Skeletal muscle tissue (tissue), 4 donors: ENCODE data around the gene AZGP1. TPM values are rescaled to one million over a fixed set of nuclear protein-coding genes. Genes with fewer than 3 reads are reported as not detected.
"Not testable (repeated sequence)": the region's sequence is repeated elsewhere in the genome, so short reads cannot be mapped to it uniquely, and the experiment has no call there.

Experiments used
- H3K27ac ChIP-seq: one replicate; pipeline ENCODE4 v1.7.0; 2013; ENCODE audit warnings: mild to moderate bottlenecking, low read depth, low read length, inconsistent platforms
- H3K27me3 ChIP-seq, 3 donors: one replicate each; pipeline ENCODE4 v1.7.0; 2013; ENCODE audit warnings: low read length in 3 of 3; ENCODE audit not compliant: control insufficient read depth in 3 of 3, insufficient read depth in 3 of 3
- H3K36me3 ChIP-seq, 3 donors: one replicate each; pipeline ENCODE4 v1.7.0; 2013; ENCODE audit warnings: low read length in 3 of 3; ENCODE audit not compliant: control insufficient read depth in 3 of 3, insufficient read depth in 3 of 3
- H3K4me1 ChIP-seq, 3 donors: one replicate each; pipeline ENCODE4 v1.7.0; 2013; ENCODE audit warnings: low read length in 3 of 3, mild to moderate bottlenecking in 3 of 3; ENCODE audit not compliant: control insufficient read depth in 3 of 3, insufficient read depth in 3 of 3
- H3K4me3 ChIP-seq, 3 donors: one replicate each; pipeline ENCODE4 v1.7.0; 2013; ENCODE audit warnings: low read length in 3 of 3
- H3K9ac ChIP-seq, 3 donors: one replicate each; pipeline ENCODE4 v1.7.0; 2013; ENCODE audit warnings: low read length in 3 of 3, mild to moderate bottlenecking in 3 of 3, moderate library complexity in 2 of 3, low read depth in 1 of 3
- H3K9me3 ChIP-seq, 3 donors: one replicate each; pipeline ENCODE4 v1.7.0; 2013; ENCODE audit warnings: low read length in 3 of 3; ENCODE audit not compliant: control insufficient read depth in 3 of 3
- total RNA-seq: library from RNA; depleted of rRNA; stranded (reverse); fragments of >200 nt; gene quantifications from one replicate; pipeline ENCODE4 v1.2.3, GENCODE V29; 2014
- donor health status: Osteomylitis.

The AZGP1 gene
- total RNA-seq, 1 donor from 2014 or later = 9.4 TPM

GRCh38 chr7:99943641-99944496, 32.0 kb downstream of the AZGP1 start:
- Histone ChIP-seq H3K27me3 (peaks cover 0 to 9% (median 4%) of the 10 kb centered on the region in 3 donors), H3K36me3 (no peaks in the 10 kb centered on the region), H3K4me3 (no peak overlapping the region), H3K27ac (no peak overlapping the region), H3K9ac (no peak overlapping the region), H3K9me3 (no peaks in the 10 kb centered on the region), H3K4me1 (no peaks in the 10 kb centered on the region)

GRCh38 chr7:99938296-99938695, 37.5 kb downstream of the AZGP1 start:
- Histone ChIP-seq H3K9ac (no peak overlapping the region), H3K4me3 (no peak overlapping the region), H3K9me3 (peaks cover 0 to 3% (median 0%) of the 10 kb centered on the region in 3 donors), H3K36me3 (no peaks in the 10 kb centered on the region), H3K4me1 (no peaks in the 10 kb centered on the region), H3K27ac (no peak overlapping the region), H3K27me3 (peaks cover 8 to 28% (median 8%) of the 10 kb centered on the region in 3 donors)

GRCh38 chr7:99935009-99935408, 40.8 kb downstream of the AZGP1 start:
- H3K4me1 ChIP-seq, H3K9me3 ChIP-seq, H3K4me3 ChIP-seq, H3K27ac ChIP-seq, H3K36me3 ChIP-seq, H3K9ac ChIP-seq: not testable (repeated sequence)
- H3K27me3 ChIP-seq = peaks cover 24 to 35% (median 28%) of the 10 kb centered on the region in 3 donors

GRCh38 chr7:99930376-99930775, 45.5 kb downstream of the AZGP1 start:
- no peak overlapping the region for H3K4me3 ChIP-seq
- H3K9me3 ChIP-seq = no peaks in the 10 kb centered on the region
- H3K4me1 ChIP-seq = peaks cover 0 to 5% (median 0%) of the 10 kb centered on the region in 3 donors
- no peaks in the 10 kb centered on the region for H3K36me3 ChIP-seq
- H3K27ac ChIP-seq = no peak overlapping the region
- H3K27me3 ChIP-seq = peaks cover 23 to 49% (median 30%) of the 10 kb centered on the region in 3 donors
- no peak overlapping the region for H3K9ac ChIP-seq

DNA sequence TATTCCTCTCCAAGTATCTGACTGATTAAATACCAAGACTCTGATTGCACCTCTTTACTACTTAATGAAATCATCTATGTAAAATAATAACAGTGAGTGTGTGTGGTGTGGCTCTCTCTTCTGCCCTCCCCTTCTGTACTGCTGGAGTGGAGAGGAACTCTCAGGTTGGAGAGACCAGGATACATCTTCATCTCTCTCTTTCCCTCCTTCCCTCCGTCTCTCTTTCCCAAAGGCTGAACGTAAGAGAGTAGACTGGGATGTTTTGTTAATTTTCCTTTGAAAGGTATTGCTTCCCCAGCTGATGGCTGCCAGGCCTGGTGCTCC, 46.1 kb downstream of the AZGP1 start:
- H3K9me3 ChIP-seq = no peaks in the 10 kb centered on the region
- peaks cover 0 to 5% (median 0%) of the 10 kb centered on the region in 3 donors for H3K4me1 ChIP-seq
- no peak overlapping the region for H3K4me3 ChIP-seq
- no peaks in the 10 kb centered on the region for H3K36me3 ChIP-seq
- peaks cover 18 to 46% (median 30%) of the 10 kb centered on the region in 3 donors for H3K27me3 ChIP-seq
- H3K27ac ChIP-seq = no peak overlapping the region
- no peak overlapping the region for H3K9ac ChIP-seq

DNA sequence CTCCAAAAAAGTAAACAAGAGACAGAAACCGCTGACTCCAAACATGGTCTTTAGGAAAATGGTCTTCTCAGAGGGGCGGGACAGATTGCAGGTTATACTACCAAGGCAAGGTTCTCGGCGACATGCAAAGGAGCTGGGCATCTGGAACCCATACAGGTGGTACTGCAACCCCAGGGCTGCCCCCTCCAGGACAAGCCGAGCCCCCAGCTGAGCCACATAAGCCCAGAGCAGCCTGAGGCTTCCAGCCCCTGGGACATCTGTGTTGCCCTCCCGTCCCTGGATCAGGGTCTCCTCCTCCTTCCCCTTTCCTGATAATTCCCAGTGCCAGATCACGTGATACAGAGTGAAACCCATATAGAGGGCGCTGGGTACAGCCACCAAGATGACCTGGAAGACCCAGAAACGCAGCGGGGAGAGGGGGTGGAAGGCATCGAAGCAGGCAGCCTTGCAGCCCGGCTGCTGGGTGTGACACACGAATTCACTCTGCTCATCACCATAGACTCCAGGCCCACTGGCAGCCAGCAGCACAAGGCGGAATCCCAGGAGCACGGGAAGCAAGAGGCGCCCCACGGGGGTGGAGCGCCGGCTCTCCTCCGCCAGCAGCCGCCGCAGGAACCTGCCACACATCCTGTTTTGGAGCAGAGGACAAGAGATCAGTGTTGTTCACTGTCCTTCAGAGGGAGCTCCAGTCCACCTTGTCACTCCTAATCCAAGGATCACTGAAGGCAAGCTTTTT, 46.7 kb downstream of the AZGP1 start, which contains the start of gene GJC3:
Gene GJC3, minus strand, starts transcription at position 627 of the 736 bp plus-strand sequence. Its CDS starts 0 bp downstream, at position 627.
- H3K4me3 ChIP-seq = peak within 1 kb of the TSS in 1 of 3 donors; percentile 6
- H3K27me3 ChIP-seq = peaks cover 13 to 44% (median 30%) of the 10 kb centered on the region in 3 donors
- no peak within 1 kb of the TSS for H3K27ac ChIP-seq
- no peaks in the 10 kb centered on the region for H3K9me3 ChIP-seq
- H3K36me3 ChIP-seq = no peaks in the 10 kb centered on the region
- peak within 1 kb of the TSS in 1 of 3 donors; percentile 25 for H3K9ac ChIP-seq
- peaks cover 0 to 5% (median 0%) of the 10 kb centered on the region in 3 donors for H3K4me1 ChIP-seq

DNA sequence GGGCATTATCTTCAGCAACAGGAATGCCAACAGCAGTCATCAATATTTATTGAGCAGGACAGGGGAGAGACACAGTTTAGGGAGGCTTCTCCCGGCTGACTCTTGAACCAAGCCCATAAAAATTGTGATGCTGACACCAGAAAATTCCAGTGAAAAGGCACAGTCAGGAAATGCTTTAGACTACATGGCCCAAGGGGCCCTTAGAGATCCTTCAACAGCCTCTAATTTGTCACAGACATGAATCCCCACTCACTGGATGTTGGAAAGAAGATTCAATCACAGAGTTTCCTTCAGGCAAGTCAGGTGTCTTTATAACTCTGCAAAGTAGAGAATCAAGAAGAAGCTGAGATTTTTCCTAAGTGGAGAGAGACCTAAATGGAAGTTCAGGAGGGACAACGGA, 47.6 kb downstream of the AZGP1 start:
- Histone ChIP-seq H3K9ac (no peak overlapping the region), H3K4me3 (no peak overlapping the region), H3K27ac (no peak overlapping the region), H3K27me3 (peaks cover 7 to 40% (median 21%) of the 10 kb centered on the region in 3 donors), H3K36me3 (no peaks in the 10 kb centered on the region), H3K9me3 (no peaks in the 10 kb centered on the region), H3K4me1 (peaks cover 0 to 5% (median 0%) of the 10 kb centered on the region in 3 donors)

DNA sequence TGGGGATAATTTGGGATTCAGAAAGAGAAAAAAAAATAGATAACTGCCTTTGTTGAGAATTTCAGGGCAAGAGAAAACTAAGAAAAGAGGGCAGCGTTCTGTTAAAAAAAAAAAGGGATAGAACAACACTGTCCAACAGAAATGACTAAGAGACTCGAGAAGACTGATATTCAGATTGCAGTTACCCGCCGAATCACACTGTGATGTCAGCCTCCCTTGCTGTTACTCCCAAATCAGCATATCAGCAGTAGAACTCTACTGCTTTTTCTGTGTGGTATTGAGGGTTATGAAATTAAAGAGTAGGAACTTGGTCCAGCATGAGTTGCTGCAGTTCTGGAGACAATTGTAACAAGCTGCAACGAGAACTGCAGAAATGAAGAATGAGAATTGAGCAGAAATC, 48.3 kb downstream of the AZGP1 start:
- no peak overlapping the region for H3K4me3 ChIP-seq
- H3K9me3 ChIP-seq = no peaks in the 10 kb centered on the region
- H3K9ac ChIP-seq = no peak overlapping the region
- no peak overlapping the region for H3K27ac ChIP-seq
- H3K4me1 ChIP-seq = peaks cover 0 to 5% (median 0%) of the 10 kb centered on the region in 3 donors
- H3K27me3 ChIP-seq = peaks cover under 1 to 33% (median 15%) of the 10 kb centered on the region in 3 donors
- no peaks in the 10 kb centered on the region for H3K36me3 ChIP-seq

DNA sequence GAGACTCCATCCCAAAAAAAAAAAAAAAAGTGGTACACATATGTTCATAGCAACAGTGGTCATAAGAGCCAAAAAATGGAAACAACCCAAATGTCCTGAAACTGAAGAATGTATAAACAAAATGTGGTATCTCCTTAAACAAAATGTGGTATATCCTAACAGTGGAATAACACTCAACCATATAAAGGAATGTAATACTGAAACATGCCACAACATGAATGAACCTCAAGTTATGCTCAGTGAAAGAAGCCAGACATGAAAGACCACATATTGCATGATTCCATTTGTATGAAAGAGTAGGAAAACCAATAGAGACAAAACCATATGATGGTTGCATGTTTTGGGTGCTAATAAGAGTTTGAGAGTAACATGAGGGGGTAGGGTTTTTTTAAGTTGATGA, 49.5 kb downstream of the AZGP1 start:
- Histone ChIP-seq H3K9ac (no peak overlapping the region), H3K36me3 (no peaks in the 10 kb centered on the region), H3K9me3 (no peaks in the 10 kb centered on the region), H3K4me1 (peaks cover 0 to 5% (median 0%) of the 10 kb centered on the region in 3 donors), H3K4me3 (no peak overlapping the region), H3K27ac (no peak overlapping the region), H3K27me3 (peaks cover 0 to 22% (median 6%) of the 10 kb centered on the region in 3 donors)

DNA sequence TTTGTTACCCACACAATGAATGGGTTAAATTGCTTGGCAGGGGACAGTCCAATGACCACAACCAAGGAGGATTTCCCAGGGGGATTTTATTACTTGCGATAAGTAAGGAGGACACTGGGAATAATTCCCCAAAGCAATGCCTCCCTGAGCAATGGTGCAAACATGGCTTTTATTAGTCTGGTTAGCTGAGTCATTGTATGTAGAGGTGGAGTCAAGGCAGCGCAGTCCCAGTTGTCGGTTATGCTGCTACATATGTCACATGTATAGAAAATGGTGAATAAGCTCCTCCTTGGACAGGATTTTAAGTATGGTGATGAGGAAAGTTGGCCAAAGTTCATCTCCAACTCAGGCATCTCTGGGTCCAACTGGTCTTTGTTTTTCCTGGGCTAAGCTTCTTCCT, 52.6 kb downstream of the AZGP1 start:
- Histone ChIP-seq H3K4me1 (peaks cover 4 to 13% (median 8%) of the 10 kb centered on the region in 3 donors), H3K4me3 (no peak overlapping the region), H3K9ac (no peak overlapping the region), H3K36me3 (no peaks in the 10 kb centered on the region), H3K27ac (no peak overlapping the region), H3K27me3 (peaks cover 0 to 11% (median 2%) of the 10 kb centered on the region in 3 donors), H3K9me3 (no peaks in the 10 kb centered on the region)
